GM23338 (cell line): ENCODE results near the gene ZCCHC24. TPM values are rescaled to one million over a fixed set of nuclear protein-coding genes. Genes with fewer than 3 reads are reported as not detected.

Experiments used
- ATAC-seq: fragments of 200-7000 bp; cut with Tn5 transposase; 3 replicates; pipeline ENCODE4 v1.9.1; 2020
- DNase-seq: peaks from one replicate; pipeline ENCODE4 v3.0.0-alpha.2; 2015; ENCODE audit warnings: low spot score
- H2AFZ ChIP-seq: fragments of 200-600 bp; sonication (generic); 2 replicates; pipeline ENCODE4 v1.8.0; 2016; ENCODE audit warnings: antibody characterized with exemption, mild to moderate bottlenecking, moderate library complexity
- H3F3A ChIP-seq: fragments of 200-600 bp; sonication (generic); replicated peaks from 2 replicates; pipeline ENCODE4 v1.8.0; 2017; ENCODE audit warnings: antibody characterized with exemption, mixed run types, low read depth
- H3K27ac ChIP-seq: fragments of 200-600 bp; sonication (generic); 2 replicates; pipeline ENCODE4 v1.6.1; 2016; ENCODE audit warnings: low read depth
- H3K27me3 ChIP-seq: fragments of 200-600 bp; sonication (generic); 2 replicates; pipeline ENCODE4 v1.8.0; 2016; ENCODE audit warnings: mild to moderate bottlenecking, mixed run types, moderate library complexity; ENCODE audit not compliant: insufficient read depth
- H3K36me3 ChIP-seq: fragments of 200-600 bp; sonication (generic); 2 replicates; pipeline ENCODE4 v1.8.0; 2016; ENCODE audit warnings: mild to moderate bottlenecking; ENCODE audit not compliant: insufficient read depth
- H3K4me1 ChIP-seq: fragments of 200-600 bp; sonication (generic); 2 replicates; pipeline ENCODE4 v1.8.0; 2016; ENCODE audit warnings: mild to moderate bottlenecking, moderate library complexity; ENCODE audit not compliant: insufficient read depth
- H3K4me2 ChIP-seq: fragments of 200-600 bp; sonication (generic); 2 replicates; pipeline ENCODE4 v1.7.1; 2017; ENCODE audit warnings: mixed run types
- H3K4me3 ChIP-seq: fragments of 200-600 bp; sonication (generic); 2 replicates; pipeline ENCODE4 v1.6.1; 2016; ENCODE audit warnings: mixed run types
- H3K79me2 ChIP-seq: fragments of 200-600 bp; sonication (generic); replicated peaks from 2 replicates; pipeline ENCODE4 v1.8.0; 2017; ENCODE audit warnings: mild to moderate bottlenecking; ENCODE audit not compliant: insufficient read depth
- H3K9me2 ChIP-seq: fragments of 200-600 bp; sonication (generic); 2 replicates; pipeline ENCODE4 v1.8.0; 2017; ENCODE audit not compliant: insufficient read depth
- H4K20me1 ChIP-seq: fragments of 200-600 bp; sonication (generic); replicated peaks from 2 replicates; pipeline ENCODE4 v1.8.0; 2017; ENCODE audit warnings: mild to moderate bottlenecking; ENCODE audit not compliant: insufficient read depth
- H3K27ac Mint-ChIP-seq: 2 replicates; pipeline ENCODE4 v1.8.0; 2020; ENCODE audit warnings: inconsistent platforms, mild to moderate bottlenecking, moderate library complexity, mixed read lengths
- H3K27me3 Mint-ChIP-seq: 3 replicates; pipeline ENCODE4 v1.8.0; 2022; ENCODE audit warnings: low read depth, mild to moderate bottlenecking, moderate library complexity, mixed read lengths, inconsistent platforms; ENCODE audit not compliant: insufficient read depth, poor library complexity
- H3K36me3 Mint-ChIP-seq: 3 replicates; pipeline ENCODE4 v1.8.0; 2021; ENCODE audit warnings: low read depth, mild to moderate bottlenecking, inconsistent platforms, moderate library complexity, mixed read lengths
- H3K4me1 Mint-ChIP-seq: 3 replicates; pipeline ENCODE4 v1.8.0; 2020; ENCODE audit warnings: mild to moderate bottlenecking, inconsistent platforms, mixed read lengths
- H3K4me3 Mint-ChIP-seq: 3 replicates; pipeline ENCODE4 v1.8.0; 2021; ENCODE audit warnings: moderate library complexity, mild to moderate bottlenecking, inconsistent platforms, mixed read lengths
- H3K9me3 Mint-ChIP-seq: 3 replicates; pipeline ENCODE4 v1.8.0; 2020; ENCODE audit warnings: moderate library complexity, mild to moderate bottlenecking, inconsistent platforms, mixed read lengths
- CREB1 ChIP-seq: fragments of 250-450 bp; sonication (Bioruptor Pico); IDR thresholded peaks from 2 replicates; pipeline ENCODE4 v1.5.0; 2020; ENCODE audit warnings: low read depth, mild to moderate bottlenecking, moderate library complexity
- JUNB ChIP-seq: IDR thresholded peaks from one replicate; pipeline ENCODE4 v1.6.1; 2016; ENCODE audit warnings: antibody characterized with exemption; ENCODE audit not compliant: unreplicated experiment
- NANOG ChIP-seq: IDR thresholded peaks from 2 replicates; pipeline ENCODE4 v1.6.1; 2016; ENCODE audit warnings: antibody characterized with exemption, borderline replicate concordance
- REST ChIP-seq: IDR thresholded peaks from one replicate; pipeline ENCODE4 v1.6.1; 2018; ENCODE audit warnings: antibody characterized with exemption; ENCODE audit not compliant: unreplicated experiment
- STAT1 ChIP-seq: IDR thresholded peaks from one replicate; pipeline ENCODE4 v1.6.1; 2016; ENCODE audit warnings: antibody characterized with exemption; ENCODE audit not compliant: unreplicated experiment
- ZNF114 ChIP-seq: fragments of 250-450 bp; sonication (Bioruptor Pico); IDR thresholded peaks from 2 replicates; pipeline ENCODE4 v1.5.0; 2020; ENCODE audit warnings: mild to moderate bottlenecking, moderate library complexity
- ZNF462 ChIP-seq: fragments of 250-450 bp; sonication (Bioruptor Pico); IDR thresholded peaks from 2 replicates; pipeline ENCODE4 v1.5.0; 2020; ENCODE audit warnings: mild to moderate bottlenecking, moderate library complexity
- polyA plus RNA-seq: library from polyadenylated mRNA; unstranded; fragments of >200 nt; fragmentation: Nextera tagmentation; extraction: Ambion mirVana; gene quantifications from 2 replicates; pipeline ENCODE4 v1.2.1, GENCODE V29; 2016
- total RNA-seq: library from RNA; depleted of rRNA; stranded (reverse); fragments of >200 nt; shearing (Covaris generic); gene quantifications from 2 replicates; pipeline ENCODE4 v1.2.3, GENCODE V29; 2014

ZCCHC24 gene
- total and polyA plus RNA-seq, 2 experiments from 2014 or later = 2.0 to 10.1 TPM

DNA sequence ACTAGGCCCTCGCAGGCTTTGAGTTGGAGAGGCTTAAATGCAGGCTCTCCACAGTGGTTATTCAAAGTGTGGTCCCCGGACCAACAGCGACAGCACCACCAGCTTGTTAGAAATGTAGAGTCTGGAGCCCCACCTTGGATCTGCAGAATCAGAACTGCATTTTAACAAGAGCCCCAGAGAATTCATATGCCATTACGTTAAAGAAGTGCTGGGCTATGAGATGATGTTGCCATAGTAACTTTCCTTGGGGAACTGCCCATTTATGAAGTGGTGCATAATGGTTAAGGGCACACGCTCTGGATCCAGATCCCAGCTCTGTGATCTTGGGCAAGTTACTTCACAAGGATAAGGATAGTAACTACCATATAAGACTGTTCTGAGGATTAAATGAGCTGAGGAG, 48.9 kb downstream of the ZCCHC24 start:
- no peak overlapping the region for H3K4me2 ChIP-seq
- TF ChIP-seq STAT1 (no peak), REST (no peak), ZNF114 (no peak), JUNB (no peak)
- Mint-ChIP-seq H3K27me3 (no peaks in the 10 kb centered on the region), H3K9me3 (no peaks in the 10 kb centered on the region), H3K4me1 (peaks cover 20% of the 10 kb centered on the region), H3K27ac (no peak overlapping the region), H3K4me3 (no peak overlapping the region), H3K36me3 (no peaks in the 10 kb centered on the region)
- H2AFZ ChIP-seq = no peak overlapping the region
- H3F3A ChIP-seq = no peaks in the 10 kb centered on the region
- no peak overlapping the region for H3K27ac ChIP-seq
- DNase-seq = no peak
- H3K4me1 ChIP-seq = peaks cover 13% of the 10 kb centered on the region
- H3K27me3 ChIP-seq = no peaks in the 10 kb centered on the region
- H3K79me2 ChIP-seq = no peaks in the 10 kb centered on the region
- no peak for ATAC-seq
- no peak overlapping the region for H3K4me3 ChIP-seq
- H3K9me2 ChIP-seq = no peaks in the 10 kb centered on the region
- H3K36me3 ChIP-seq = no peaks in the 10 kb centered on the region
- no peaks in the 10 kb centered on the region for H4K20me1 ChIP-seq

GRCh38 chr10:79394664-79395063, 50.8 kb downstream of the ZCCHC24 start:
- Mint-ChIP-seq H3K36me3 (no peaks in the 10 kb centered on the region), H3K4me1 (peaks cover 13% of the 10 kb centered on the region), H3K4me3 (no peak overlapping the region), H3K27ac (no peak overlapping the region), H3K27me3 (peaks cover 2% of the 10 kb centered on the region), H3K9me3 (no peaks in the 10 kb centered on the region)
- Histone ChIP-seq H3K36me3 (no peaks in the 10 kb centered on the region), H3K79me2 (no peaks in the 10 kb centered on the region), H4K20me1 (no peaks in the 10 kb centered on the region), H2AFZ (no peak overlapping the region), H3K27me3 (no peaks in the 10 kb centered on the region), H3K27ac (no peak overlapping the region), H3K4me2 (no peak overlapping the region), H3K4me1 (peaks cover 5% of the 10 kb centered on the region), H3F3A (no peaks in the 10 kb centered on the region), H3K4me3 (no peak overlapping the region), H3K9me2 (no peaks in the 10 kb centered on the region)
- ATAC-seq (no peak), DNase-seq (no peak)
- TF ChIP-seq JUNB (no peak), CREB1 (no peak), ZNF462 (CRISPR knock-in tag) (no peak), REST (no peak), NANOG (no peak)
